IMR-90 (cell line): ENCODE data around the gene CCDC18. TPM values are rescaled to one million over a fixed set of nuclear protein-coding genes. Genes with fewer than 3 reads are reported as not detected.
"Not testable (repeated sequence)": the region's sequence is repeated elsewhere in the genome, so short reads cannot be mapped to it uniquely, and the experiment has no call there.

ENCODE experiments used
- ATAC-seq: fragments of 200-7000 bp; cut with Tn5 transposase; 2 replicates; pipeline ENCODE4 v1.9.1; 2020; ENCODE audit warnings: low read depth, mild to moderate bottlenecking, moderate library complexity
- BruUV-seq: library from RNA; stranded (reverse); fragments of 400-500 nt; replicated peaks from 2 replicates; lab custom pipeline; 2021; lab: Mats Ljungman, UMichigan
- CTCF ChIA-PET: fragments of 300-600 bp; formaldehyde crosslinking; extraction: SDS; loops from one replicate; lab custom pipeline; 2021; ENCODE audit warnings: antibody characterized with exemption; lab: Yijun Ruan, JAX
- POLR2A ChIA-PET: fragments of 300-600 bp; sonication (Branson Sonifier 250); formaldehyde crosslinking; loops from one replicate; lab custom pipeline; 2022; ENCODE audit warnings: antibody characterized with exemption; ENCODE audit not compliant: unreplicated experiment; lab: Charles Lee
- DNase-seq: peaks from one replicate; pipeline ENCODE4 v3.0.0; 2013
- H2AFZ ChIP-seq: replicated peaks from 2 replicates; pipeline ENCODE3; 2013; ENCODE audit warnings: low read length, mild to moderate bottlenecking; ENCODE audit not compliant: poor library complexity
- H2AK5ac ChIP-seq: 2 replicates; pipeline ENCODE4 v1.6.1; 2013; ENCODE audit warnings: low read depth, low read length, inconsistent platforms
- H2AK9ac ChIP-seq: replicated peaks from 2 replicates; pipeline ENCODE3; 2013; ENCODE audit warnings: mild to moderate bottlenecking, low read depth, low read length, moderate library complexity; ENCODE audit not compliant: poor library complexity
- H2BK120ac ChIP-seq: 2 replicates; pipeline ENCODE4 v1.6.1; 2013; ENCODE audit warnings: low read depth, low read length, inconsistent platforms
- H2BK15ac ChIP-seq: 3 replicates; pipeline ENCODE4 v1.6.1; 2013; ENCODE audit warnings: low read depth, low read length, inconsistent platforms
- H2BK20ac ChIP-seq: 2 replicates; pipeline ENCODE4 v1.6.1; 2013; ENCODE audit warnings: low read depth, mild to moderate bottlenecking, inconsistent platforms, low read length, moderate library complexity
- H2BK5ac ChIP-seq: 2 replicates; pipeline ENCODE4 v1.6.1; 2013; ENCODE audit warnings: mild to moderate bottlenecking, low read depth, low read length, inconsistent platforms; ENCODE audit not compliant: poor library complexity, severe bottlenecking
- H3K14ac ChIP-seq: replicated peaks from 2 replicates; pipeline ENCODE4 v1.6.1; 2013; ENCODE audit warnings: low read depth, low read length, inconsistent platforms
- H3K18ac ChIP-seq: 2 replicates; pipeline ENCODE4 v1.6.1; 2013; ENCODE audit warnings: low read depth, low read length, control low read depth
- H3K23ac ChIP-seq: 2 replicates; pipeline ENCODE4 v1.6.1; 2013; ENCODE audit warnings: low read depth, low read length, inconsistent platforms
- H3K27ac ChIP-seq: 2 replicates; pipeline ENCODE4 v1.5.1; 2013; ENCODE audit warnings: mild to moderate bottlenecking, control low read depth, low read length; ENCODE audit not compliant: insufficient read depth
- H3K27me3 ChIP-seq: 2 replicates; pipeline ENCODE4 v1.6.1; 2013; ENCODE audit warnings: low read length; ENCODE audit not compliant: control insufficient read depth, insufficient read depth
- H3K36me3 ChIP-seq: 2 replicates; pipeline ENCODE4 v1.6.1; 2013; ENCODE audit warnings: low read length, mixed read lengths; ENCODE audit not compliant: control insufficient read depth, insufficient read depth
- H3K4ac ChIP-seq: 2 replicates; pipeline ENCODE4 v1.6.1; 2013; ENCODE audit warnings: low read depth, low read length, inconsistent platforms
- H3K4me1 ChIP-seq: 2 replicates; pipeline ENCODE4 v1.6.1; 2013; ENCODE audit warnings: low read length, mixed read lengths; ENCODE audit not compliant: control insufficient read depth, insufficient read depth
- H3K4me2 ChIP-seq: 2 replicates; pipeline ENCODE4 v1.6.1; 2013; ENCODE audit warnings: low read depth, mild to moderate bottlenecking, control low read depth, low read length, moderate library complexity
- H3K4me3 ChIP-seq: 2 replicates; pipeline ENCODE4 v1.5.1; 2013; ENCODE audit warnings: low read depth, mild to moderate bottlenecking, control low read depth, low read length, moderate library complexity; ENCODE audit not compliant: insufficient read depth
- H3K56ac ChIP-seq: 2 replicates; pipeline ENCODE4 v1.6.1; 2013; ENCODE audit warnings: low read length, inconsistent platforms; ENCODE audit not compliant: insufficient read depth; ENCODE audit errors: extremely low read depth
- H3K79me1 ChIP-seq, 2 experiments: 2 replicates each; pipeline ENCODE4 v1.6.1; 2013; ENCODE audit warnings: low read length in 2 of 2, inconsistent platforms in 1 of 2, low read depth in 1 of 2
- H3K9ac ChIP-seq: 2 replicates; pipeline ENCODE4 v1.6.1; 2013; ENCODE audit warnings: low read depth, low read length, control low read depth
- H3K9me1 ChIP-seq: 2 replicates; pipeline ENCODE4 v1.6.1; 2013; ENCODE audit warnings: low read length, inconsistent platforms; ENCODE audit not compliant: insufficient read depth
- H3K9me3 ChIP-seq: 2 replicates; pipeline ENCODE4 v1.6.1; 2013; ENCODE audit warnings: low read length; ENCODE audit not compliant: control insufficient read depth, insufficient read depth
- H4K20me1 ChIP-seq: 2 replicates; pipeline ENCODE4 v1.6.1; 2013; ENCODE audit warnings: low read length, inconsistent platforms; ENCODE audit not compliant: insufficient read depth
- H4K5ac ChIP-seq: 2 replicates; pipeline ENCODE4 v1.6.1; 2013; ENCODE audit warnings: mild to moderate bottlenecking, low read depth, low read length, control low read depth
- H4K8ac ChIP-seq, 2 experiments: 2 replicates each; pipeline ENCODE4 v1.6.1; 2013; ENCODE audit warnings: low read depth in 2 of 2, low read length in 2 of 2, control low read depth in 1 of 2, inconsistent platforms in 1 of 2
- H4K91ac ChIP-seq: 2 replicates; pipeline ENCODE4 v1.6.1; 2013; ENCODE audit warnings: low read depth, low read length, inconsistent platforms; ENCODE audit not compliant: insufficient read depth
- WGBS, 2 experiments: methylation state at CpG; one replicate each; pipeline versions ENCODE4 v1.1.5 to v1.1.7; 2013; ENCODE audit warnings: missing lambda C conversion rate in 2 of 2; ENCODE audit not compliant: insufficient read length in 1 of 2; ENCODE audit errors: extremely low coverage in 2 of 2; 5-methylcytosine and 5-hydroxymethylcytosine counted together
- dilution Hi-C: fragments of 300-500 bp; cut with HindIII; formaldehyde crosslinking; loops from one replicate; pipeline ENCODE4 v1.14.3; 2018; ENCODE audit warnings: low sequenced_read_pairs; ENCODE audit not compliant: unreplicated experiment
- in situ Hi-C: fragments of 300-500 bp; cut with MboI; formaldehyde crosslinking; loops from 3 replicates; pipeline ENCODE4 v1.14.3; 2019; ENCODE audit warnings: low sequenced_read_pairs, inconsistent platforms, mixed read lengths
- intact Hi-C: fragments of 100-400 bp; cut with micrococcal nuclease; formaldehyde crosslinking; loops from 2 replicates; pipeline ENCODE4 v1.10.0; 2022
- polyA plus RNA-seq, 3 experiments: library from polyadenylated mRNA; depleted of rRNA; stranded (reverse); fragments of >200 nt; gene quantifications; 2 replicates each; pipeline ENCODE4 v1.2.3, GENCODE V29; 2012; ENCODE audit warnings: low replicate concordance in 1 of 3
- total RNA-seq: library from RNA; depleted of rRNA; stranded (reverse); fragments of >200 nt; gene quantifications from 2 replicates; pipeline ENCODE4 v1.2.3, GENCODE V29; 2012

Gene CCDC18
- total and polyA plus RNA-seq, 2 of the 4 experiments (the other 2 are of a cell fraction) = 5.5 to 7.3 TPM

- H3K4me1 ChIP-seq, H4K20me1 ChIP-seq, H3K18ac ChIP-seq, POLR2A ChIA-PET, H4K91ac ChIP-seq, DNase-seq, dilution Hi-C loops, in situ Hi-C loops, H3K9me3 ChIP-seq, H3K9me1 ChIP-seq, H2BK120ac ChIP-seq, H2BK20ac ChIP-seq, H2AFZ ChIP-seq, BruUV-seq, H4K8ac ChIP-seq, H3K27me3 ChIP-seq, H3K4me3 ChIP-seq, H3K56ac ChIP-seq, H3K4ac ChIP-seq, intact Hi-C loops, H2AK5ac ChIP-seq, H3K14ac ChIP-seq, H3K36me3 ChIP-seq, CTCF ChIA-PET, H3K27ac ChIP-seq, H2AK9ac ChIP-seq, H3K4me2 ChIP-seq, H3K79me1 ChIP-seq, ATAC-seq, H2BK5ac ChIP-seq, H3K9ac ChIP-seq, H3K23ac ChIP-seq, H2BK15ac ChIP-seq, H4K5ac ChIP-seq: not testable (repeated sequence)
- no CpG with 5 or more reads among the region's 3 CpGs for WGBS, 2 experiments
Measured at GRCh38 chr1:93260726-93261125, 80.2 kb downstream of the CCDC18 start.
